GM18868 (cell line): ENCODE measurements around the gene LAMB4.

Source experiments
- ATAC-seq: cut with Tn5 transposase; IDR thresholded peaks from one replicate; pipeline ENCODE4 v1.9.1; 2021; ENCODE audit warnings: mild to moderate bottlenecking, moderate library complexity; ENCODE audit not compliant: unreplicated experiment

Gene LAMB4

DNA sequence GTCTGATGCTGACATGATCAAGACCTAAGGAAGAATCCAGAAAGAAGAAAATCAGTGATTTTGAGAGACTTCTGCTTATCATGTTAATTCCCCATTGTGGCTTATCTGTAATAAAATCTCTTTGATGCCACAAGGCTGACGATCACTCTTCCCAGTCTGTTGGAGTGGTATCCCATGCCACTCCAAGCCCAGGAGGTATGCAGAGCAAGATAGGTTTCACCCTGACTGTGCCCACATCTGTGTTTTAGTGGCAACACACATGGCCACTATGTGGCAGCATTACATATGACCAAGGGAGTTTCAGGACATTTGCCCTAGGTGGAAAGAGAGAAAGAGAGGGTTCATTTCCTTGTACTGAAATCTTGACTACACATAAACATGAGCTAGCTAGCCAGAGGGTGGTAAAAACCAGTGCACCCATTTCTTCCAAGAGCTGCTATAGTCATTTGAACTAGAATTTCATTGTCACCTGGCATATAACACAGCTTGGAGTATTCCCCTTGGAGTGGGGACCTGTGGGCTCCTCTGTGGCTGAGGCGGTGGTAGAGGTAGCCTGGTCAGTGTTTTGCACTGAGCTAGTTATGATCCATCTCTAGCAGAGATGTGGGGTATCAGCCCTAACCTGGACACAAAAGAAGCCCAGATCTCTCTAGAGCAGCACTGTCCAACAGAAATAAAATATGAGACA is 20.8 kb downstream of the LAMB4 start:
- ATAC-seq = peak; percentile 71

DNA sequence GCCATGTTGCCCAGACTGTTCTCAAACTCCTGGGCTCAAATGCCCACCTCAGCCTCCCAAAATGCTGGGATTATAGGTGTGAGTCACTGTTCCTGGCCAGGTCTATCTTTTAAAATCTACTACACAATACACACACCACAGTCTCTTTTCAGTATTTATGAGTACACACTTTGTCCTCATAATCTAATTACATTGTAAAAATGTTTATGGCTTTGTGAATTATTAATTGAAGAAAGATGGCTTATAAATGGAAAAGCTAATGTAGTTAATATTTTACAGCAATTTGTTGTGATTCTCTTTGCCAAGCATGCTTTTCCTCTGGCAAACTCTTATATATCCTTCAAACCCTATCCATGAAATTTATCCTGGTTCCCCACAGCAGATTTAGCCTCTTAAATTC is 22.0 kb downstream of the LAMB4 start:
- ATAC-seq = no peak

DNA sequence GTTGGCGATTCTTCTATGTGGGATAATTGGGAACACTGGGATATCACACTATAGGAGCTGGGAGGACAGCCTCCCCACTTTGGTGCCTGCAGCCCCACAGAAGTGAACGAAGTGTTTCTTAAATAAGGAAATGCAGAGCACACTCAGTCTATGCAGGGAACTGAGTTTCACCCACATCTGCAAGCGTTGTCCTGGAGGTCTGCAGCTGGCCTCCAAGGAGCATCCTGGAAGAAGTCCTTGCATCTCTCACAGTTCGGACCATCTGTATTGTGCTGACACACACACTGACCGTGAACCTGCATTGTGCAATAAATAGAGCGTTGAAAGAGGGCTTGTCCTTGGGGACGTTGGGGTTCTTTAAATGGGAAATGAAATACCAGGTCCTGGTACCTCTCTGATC is 25.8 kb downstream of the LAMB4 start:
- no peak for ATAC-seq

DNA sequence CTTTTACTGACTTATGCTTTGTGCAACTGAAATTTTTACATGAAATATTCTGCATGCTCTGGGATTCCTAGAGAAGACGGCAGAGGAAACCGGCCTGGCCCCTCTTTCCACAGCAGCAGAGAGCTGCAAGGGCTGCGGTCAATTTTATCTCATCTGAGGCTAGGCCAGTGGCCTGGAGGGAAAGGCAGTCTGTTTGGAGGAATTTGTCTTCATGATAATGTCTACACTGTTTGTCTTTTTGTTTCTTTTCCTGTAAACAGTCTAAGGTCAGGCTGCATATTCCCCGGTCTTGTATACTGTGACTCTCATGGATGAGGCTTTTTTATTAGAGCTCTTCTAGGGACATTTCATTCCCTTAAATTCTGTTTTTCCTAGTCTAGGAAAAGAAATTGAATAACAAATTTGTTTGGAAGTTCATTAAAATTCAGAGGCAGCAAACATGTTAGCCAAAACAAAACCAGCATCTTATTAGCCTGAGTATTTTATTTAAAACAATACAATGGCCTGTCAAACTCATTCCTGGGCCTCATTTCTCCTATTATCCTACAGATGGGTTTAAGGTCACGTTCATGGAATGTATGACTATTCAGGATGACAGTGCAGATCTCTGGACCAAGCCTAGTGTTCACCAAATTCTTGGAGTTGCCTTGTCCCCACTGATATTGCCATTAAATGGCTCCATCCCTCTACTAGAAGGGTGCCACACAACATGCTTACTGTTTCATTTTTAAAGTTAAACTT is 26.4 kb downstream of the LAMB4 start:
- no peak for ATAC-seq

DNA sequence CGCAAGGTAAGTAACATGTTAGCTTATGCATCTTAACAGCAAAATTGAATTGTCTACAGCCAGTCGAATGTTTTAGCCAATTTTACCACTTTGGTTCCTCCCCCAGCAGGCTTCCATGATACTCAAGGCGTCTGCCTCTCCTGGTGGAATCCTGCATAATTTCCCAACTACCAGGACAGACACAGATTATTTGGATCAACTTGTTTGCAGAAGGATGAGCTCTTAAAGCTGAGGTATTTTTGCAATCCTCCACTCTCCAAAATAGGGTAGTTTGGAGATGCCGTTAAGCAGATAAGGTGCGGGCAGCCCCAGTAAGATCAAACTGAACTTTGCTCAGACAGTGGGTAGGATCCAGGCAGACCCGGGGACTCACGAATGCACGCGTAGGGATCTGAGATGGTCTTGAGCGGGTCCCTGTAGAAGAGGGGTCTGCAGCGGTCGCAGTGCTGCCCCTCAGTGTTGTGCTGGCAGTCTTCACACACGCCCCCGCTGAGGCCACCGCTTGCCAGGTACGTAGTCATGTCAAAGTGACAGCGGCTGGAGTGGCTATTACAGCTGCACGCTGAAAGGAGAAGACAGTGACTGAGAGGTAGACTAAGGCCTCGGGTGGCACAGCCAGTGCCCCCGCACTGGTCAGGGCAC is 27.4 kb downstream of the LAMB4 start:
- ATAC-seq = no peak

DNA sequence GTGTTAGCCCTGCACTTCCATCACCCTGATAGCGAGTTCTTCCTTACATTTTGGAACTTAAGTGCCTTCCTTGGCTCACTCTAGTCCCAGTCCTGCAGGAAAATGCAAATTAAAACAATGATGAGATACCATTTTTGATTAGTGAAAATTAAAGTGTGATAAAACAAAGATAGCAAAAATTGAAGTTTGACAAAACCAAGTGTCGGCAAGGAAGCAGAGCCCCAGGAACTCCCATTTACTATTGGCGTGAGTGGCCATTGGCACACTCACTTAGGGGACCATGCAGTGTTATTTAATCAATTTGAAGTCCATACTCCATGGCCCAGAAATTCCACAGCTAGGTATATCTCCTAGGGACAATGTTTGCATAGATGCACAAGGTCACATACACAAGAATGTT is 28.4 kb downstream of the LAMB4 start:
- no peak for ATAC-seq

DNA sequence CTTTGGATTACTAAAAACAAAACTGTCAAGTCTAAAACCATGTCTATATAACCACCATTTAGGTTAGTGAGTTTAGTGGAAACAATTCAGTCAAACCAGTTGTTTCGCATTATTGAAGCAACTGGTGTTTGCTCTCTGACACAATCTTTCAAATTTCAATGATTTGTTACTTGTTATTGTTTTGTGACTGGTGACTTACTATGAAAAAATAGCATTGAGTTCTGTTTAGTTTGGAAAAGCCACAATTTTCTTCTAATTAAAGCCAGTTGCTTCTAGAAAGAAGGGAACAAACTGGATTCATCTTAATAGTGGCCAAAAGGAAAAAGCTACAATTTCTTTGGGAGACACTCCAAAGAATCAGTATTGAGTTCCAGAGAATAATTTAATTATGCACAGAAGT is 30.4 kb downstream of the LAMB4 start:
- no peak for ATAC-seq

DNA sequence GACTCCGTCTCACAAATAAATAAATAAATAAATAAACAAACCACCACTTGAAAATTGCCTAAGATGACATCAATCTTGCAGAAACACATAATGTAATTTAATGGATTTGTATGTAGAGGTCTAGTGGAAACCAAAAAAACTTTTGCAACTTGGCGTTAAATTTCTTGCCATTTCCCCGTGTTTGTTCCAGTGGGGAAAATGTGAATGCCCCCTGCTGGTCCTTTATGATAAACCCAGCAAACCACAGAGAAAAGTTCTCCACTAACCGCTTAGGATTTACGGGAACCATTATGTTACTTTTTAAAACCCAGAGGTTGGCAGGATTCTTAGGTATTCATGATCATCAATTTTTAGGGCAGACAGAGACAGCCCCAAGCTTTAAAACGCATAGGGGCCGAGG is 32.5 kb downstream of the LAMB4 start:
- no peak for ATAC-seq

DNA sequence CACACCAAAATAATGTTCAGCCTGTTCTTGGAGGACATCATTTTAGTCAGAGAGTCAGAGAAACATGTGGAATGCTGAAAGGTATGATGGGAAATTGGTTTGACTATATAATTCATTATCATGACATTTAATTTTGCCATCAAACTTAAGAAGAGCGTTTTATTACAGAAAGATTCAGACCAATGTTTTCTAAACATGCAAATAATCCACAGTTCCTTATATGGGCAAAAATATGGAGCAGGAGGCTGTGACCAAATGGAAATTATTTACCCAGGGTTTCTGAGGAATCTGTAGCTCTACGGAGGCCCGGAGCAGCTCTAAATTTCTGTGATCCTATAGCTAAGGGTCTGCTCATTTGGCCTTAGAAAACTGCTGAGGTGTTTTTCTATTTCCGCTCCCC is 33.2 kb downstream of the LAMB4 start:
- no peak for ATAC-seq

DNA sequence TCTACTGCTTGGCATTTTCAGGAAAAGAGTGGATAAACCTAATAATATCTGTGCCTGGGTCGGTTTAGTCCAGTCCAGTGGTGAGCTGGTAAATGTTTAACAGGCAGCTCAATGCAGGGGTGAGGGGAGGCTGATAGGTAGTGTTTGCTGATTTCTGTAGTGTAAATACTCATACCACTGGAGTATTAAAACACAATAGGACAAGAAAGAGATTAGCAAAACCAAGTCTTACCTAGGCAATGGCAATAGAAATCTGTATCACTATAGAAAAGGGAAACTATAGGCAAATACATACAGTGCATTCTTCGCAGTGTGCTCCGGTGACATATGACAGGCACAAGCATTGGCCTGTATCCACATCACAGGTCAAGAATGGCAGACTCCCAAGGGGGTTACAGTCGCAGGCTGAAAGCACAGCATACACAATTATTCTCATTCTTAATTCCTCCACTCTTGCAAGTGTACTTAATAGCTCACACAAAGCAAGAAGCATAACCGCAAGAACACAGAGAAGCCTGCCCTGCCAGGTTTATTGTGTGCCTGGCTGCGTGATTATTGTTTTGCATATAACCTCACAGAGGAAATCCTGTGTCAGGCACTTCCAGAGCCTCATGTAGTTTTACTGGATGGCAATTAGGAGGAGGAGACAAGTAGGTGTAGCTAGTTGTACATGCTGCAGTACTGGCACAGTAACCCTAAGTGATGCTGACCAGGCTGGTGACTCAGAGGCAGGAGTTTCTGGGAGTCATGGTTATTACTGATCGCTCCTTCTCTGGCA is 35.0 kb downstream of the LAMB4 start:
- no peak for ATAC-seq

DNA sequence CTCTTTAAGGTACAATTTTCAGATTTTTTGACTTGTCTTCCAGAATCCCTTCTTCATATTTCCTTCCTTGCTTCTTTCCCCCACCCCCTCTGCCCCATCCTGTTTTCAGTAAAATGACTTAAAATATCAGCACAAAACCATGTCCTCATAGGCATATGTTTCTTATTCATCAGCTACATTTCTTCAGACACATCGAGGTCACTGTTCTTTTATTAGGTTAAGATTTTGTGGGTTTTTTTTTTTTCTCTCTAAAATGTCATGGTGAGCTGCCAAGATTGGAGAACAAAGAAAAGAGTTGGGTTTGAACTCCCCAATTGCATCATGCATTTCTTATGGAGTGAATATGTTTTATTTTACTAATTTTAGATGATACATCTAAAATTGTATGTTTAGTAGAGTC is 35.8 kb downstream of the LAMB4 start:
- ATAC-seq = no peak

DNA sequence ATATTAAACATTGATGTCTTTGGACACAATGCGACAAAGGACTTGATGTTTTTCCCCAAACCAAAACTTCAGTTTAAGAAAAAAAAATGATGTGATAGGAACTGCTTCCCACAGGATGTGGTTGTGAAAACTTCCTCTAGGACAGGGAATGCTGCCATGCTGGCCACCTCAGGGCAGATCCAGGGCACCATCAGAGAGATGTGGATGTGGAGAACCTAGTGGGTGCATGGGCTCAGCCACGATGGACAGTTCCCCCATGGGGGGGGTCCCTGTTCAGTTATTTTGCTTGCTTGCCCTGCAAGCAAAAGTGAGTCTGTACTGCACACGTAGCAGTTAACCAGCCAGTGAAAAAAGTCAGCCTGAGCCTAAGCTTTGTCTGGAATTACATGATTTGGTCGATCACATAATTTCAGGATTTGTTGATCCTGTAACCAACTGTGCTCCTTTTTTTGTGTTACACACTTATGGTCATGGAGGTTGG is 36.3 kb downstream of the LAMB4 start:
- ATAC-seq = no peak

DNA sequence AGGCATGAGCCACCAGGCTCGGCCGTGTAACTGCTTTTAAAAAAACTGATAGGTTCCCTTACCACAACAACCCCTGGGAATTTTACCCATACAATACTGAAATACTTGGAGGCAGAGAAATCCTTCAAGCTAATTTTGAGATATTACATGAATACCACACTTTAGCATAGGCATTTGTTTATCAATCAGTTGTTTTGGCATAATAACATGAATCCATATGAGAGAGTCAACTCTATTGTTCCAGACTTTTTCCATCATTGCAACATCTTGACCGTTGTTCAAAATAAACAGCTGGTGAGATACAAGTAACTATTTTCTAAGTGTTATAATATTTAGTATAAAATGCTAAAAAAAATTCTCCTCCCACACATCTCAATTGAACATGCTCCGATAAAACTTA is 36.8 kb downstream of the LAMB4 start:
- no peak for ATAC-seq

DNA sequence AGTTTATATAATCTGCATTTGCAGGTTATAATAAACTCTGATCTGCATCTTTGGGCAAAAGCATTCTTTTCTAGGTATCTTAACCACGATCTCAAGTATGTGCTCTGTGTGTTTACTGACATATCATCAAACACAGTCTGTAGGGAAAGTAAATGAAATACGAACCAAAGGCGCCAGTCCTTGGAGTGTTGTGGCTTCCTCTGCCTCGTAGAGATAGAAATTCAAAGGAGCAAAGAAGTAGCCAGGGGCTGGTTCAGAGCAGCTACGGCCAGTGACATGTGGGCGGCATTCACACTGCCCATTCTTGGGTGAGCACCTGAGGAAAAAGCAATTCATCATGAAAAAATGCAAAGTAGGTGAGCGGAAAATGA is 38.7 kb downstream of the LAMB4 start:
- no peak for ATAC-seq

DNA sequence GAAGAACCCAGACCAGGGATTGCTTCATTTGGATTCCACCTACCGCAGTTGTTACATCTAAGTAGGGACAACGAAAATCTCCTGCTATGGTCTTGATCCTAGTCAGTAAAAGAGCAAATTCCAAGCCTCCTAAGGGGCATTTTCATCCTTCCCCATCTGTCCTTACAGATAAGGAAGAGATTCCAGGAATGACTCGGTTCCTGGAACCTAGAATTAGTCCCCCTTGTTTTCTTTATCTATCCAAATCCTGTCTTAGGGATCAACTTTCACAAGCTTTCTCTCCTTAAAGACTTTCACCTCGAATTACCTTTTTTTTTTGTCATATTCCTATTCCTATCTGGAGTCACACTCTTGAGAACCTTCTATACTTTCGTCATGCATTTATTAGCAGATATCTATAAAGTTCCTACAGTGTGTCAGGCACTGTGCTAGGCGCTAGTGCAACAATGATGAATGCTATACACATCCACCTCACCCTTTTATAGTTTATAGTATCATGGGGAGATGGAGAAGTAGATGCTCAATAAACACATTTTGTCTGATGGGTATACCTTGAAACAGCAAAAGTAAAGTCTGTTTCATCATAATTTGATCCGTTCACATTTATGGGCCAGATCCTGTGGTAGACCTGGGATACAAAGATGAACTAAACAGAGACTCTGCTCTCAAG is 39.2 kb downstream of the LAMB4 start:
- no peak for ATAC-seq

DNA sequence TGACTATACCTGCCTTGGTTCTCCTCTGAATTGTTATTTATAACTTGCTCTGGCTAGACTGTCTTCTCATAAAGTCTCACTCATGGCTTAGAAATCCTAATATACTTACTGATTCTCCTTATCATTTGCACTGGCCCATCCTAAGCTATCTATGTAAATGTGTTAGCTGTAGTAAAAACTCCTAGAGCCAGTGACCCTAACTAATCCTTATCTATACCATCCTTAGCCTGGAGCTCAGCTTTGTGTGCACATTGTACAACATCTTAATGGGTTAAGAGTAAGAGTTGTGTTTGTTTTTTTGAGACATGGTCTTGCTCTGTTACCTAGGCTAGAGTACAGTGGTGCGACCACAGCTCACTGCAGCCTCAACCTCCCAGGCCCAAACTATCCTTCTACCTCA is 40.8 kb downstream of the LAMB4 start:
- no peak for ATAC-seq

DNA sequence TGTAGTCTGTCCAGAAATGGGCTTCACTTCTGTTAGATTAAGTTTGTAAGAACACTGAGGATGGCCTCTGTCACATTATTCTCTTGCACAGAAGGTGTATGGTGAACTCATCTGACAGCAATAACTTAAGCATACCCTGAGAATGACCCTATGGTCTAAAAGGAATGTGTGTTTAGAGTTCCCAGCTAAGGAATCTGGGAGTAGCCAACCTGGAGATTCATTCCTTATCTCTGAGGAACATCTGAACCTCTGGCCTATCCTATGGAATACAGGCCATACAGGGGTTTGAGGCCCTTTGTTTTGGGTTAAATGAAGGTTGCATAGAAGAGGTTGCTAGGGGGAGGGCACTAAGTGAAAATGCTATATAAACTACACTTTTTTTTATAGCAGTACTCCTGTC is 41.4 kb downstream of the LAMB4 start:
- ATAC-seq = no peak

DNA sequence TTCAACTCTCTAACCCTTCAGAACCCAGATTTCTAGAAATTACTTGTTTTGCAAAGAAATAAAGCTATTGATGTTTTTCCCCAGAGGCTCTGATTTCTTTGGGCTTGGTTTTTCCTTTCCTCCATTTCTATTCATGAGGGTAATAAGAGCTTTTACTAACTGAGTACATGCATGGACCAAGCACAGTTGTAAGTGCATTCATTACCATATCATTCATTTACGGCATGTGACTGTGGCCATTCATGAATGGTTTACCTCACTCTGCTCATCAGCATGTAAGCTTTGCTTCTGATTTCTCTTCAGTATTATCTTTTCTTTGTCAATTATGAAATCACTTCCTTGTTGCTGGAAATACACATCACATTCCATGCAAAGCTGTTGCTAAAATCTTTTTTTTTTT is 42.4 kb downstream of the LAMB4 start:
- no peak for ATAC-seq

DNA sequence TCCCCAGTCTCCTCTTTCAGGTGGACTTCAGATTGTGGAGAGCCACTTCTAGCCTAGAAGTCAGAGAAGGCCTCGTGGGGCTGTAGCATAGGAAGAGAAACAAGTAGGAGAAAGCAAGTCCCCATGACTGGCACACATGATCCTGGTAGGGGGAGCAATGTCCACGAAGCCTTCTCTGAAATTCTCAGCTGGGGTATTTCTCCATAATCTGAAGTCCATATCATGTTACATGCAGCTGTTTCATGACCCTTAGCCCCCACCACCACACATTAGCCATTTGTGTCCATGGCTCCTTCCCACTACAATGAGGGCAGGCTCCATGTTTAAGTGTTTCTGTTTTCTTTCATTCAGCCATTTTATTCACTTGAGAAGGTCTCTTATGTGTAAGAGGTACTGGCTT is 43.2 kb downstream of the LAMB4 start:
- ATAC-seq = no peak

DNA sequence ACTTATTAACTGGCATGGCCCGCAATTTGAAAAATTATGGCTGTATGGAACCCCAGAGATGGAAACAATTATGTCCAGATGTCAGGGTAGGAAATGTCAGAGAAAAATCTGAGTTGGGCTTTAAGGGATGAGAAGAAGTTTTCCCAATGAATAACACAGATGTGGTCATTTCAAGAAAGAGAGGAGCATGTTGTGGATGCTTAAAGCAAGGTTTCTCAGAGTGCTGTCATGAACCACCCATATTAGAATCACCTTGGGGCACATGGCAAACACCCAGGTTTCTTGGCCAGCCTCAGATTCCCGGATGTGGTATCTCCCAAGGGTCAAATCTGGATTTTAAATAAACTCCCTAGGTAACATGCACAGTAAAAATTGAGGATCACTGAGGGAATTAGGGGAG is 43.6 kb downstream of the LAMB4 start:
- ATAC-seq = no peak

DNA sequence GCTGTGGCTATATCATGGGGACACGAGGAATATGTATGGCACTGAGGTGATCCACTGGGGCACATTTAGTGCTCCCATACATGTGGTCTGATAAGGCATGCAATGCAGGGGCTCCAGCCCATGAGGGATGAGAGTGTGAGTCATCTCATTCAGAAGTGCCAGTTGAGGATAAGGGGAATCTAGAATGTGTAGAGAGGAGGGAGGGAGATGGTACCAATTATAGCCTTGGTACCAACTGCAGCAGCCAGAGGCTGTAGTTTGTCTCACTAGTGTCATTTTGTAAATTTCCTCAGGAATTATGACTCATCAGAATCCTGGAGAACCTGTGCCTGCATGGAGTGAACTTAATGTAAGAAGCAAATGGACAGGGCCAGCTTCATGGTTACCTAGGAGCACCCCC is 46.2 kb downstream of the LAMB4 start:
- no peak for ATAC-seq
